Cardiac fibroblast (primary cell): Measurements from ENCODE around the gene EVA1C.

Source experiments
- DNase-seq, 2 donors: peaks; one replicate each; pipeline versions ENCODE4 v3.0.0 to v3.0.0-alpha.2; 2010; ENCODE audit warnings: low read depth in 2 of 2
- H3K4me3 ChIP-seq, 2 donors: replicated peaks in 1 of 2; 1 replicate in 1 of 2; 2 replicates in 1 of 2; pipeline ENCODE4 v1.5.1; 2011; ENCODE audit warnings: low read depth in 2 of 2, low read length in 2 of 2, mild to moderate bottlenecking in 2 of 2, moderate library complexity in 1 of 2
- TF ChIP-seq, protein P1 (sequence below): IDR thresholded peaks from one replicate; pipeline ENCODE4 v1.5.1; 2011; ENCODE audit warnings: low read depth, mild to moderate bottlenecking, low read length, inconsistent platforms

EVA1C gene

DNA sequence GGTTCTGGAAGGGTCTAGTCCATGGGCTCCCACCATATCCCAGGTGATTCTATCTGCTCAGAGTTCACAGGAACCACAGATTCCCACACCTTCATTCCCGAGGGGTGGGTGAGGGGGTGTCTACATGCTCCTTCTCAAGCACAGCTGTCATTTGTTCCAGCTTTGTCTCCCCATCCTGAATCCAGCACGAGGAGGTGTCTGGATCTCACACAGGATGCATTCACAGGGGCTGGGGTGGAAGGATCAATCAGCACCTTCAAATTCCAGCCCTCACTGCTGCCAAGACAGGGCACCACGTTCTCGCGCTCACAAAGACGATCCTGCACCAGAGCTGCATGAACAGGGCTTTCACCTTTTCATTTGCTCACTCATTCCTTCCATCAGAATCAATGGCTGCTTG is 120.1 kb downstream of the EVA1C start:
- H3K4me3 ChIP-seq = no peak overlapping the region
- TF ChIP-seq, protein P1, sequence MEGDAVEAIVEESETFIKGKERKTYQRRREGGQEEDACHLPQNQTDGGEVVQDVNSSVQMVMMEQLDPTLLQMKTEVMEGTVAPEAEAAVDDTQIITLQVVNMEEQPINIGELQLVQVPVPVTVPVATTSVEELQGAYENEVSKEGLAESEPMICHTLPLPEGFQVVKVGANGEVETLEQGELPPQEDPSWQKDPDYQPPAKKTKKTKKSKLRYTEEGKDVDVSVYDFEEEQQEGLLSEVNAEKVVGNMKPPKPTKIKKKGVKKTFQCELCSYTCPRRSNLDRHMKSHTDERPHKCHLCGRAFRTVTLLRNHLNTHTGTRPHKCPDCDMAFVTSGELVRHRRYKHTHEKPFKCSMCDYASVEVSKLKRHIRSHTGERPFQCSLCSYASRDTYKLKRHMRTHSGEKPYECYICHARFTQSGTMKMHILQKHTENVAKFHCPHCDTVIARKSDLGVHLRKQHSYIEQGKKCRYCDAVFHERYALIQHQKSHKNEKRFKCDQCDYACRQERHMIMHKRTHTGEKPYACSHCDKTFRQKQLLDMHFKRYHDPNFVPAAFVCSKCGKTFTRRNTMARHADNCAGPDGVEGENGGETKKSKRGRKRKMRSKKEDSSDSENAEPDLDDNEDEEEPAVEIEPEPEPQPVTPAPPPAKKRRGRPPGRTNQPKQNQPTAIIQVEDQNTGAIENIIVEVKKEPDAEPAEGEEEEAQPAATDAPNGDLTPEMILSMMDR = no peak
- DNase-seq = no peak

DNA sequence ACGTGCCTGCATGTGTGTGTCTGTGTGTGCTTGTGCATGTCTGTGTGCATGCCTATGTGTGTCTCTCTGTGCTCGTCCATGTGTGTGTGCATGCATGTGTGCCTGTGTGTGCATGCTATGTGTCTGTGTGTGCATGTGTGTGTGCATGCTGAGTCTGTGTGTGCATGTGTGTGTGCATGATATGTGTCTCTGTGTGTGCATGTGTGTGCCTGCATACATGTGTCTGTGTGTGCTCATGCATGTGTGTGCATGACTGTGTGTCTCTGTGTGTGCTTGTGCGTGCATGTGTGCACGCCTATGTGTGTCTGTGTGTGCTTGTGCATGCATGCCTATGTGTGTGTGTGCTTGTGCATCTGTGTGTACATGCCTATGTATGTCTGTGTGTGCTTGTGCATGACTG is 120.5 kb downstream of the EVA1C start:
- H3K4me3 ChIP-seq = no peak overlapping the region
- no peak for DNase-seq
- TF ChIP-seq, protein P1 = no peak

DNA sequence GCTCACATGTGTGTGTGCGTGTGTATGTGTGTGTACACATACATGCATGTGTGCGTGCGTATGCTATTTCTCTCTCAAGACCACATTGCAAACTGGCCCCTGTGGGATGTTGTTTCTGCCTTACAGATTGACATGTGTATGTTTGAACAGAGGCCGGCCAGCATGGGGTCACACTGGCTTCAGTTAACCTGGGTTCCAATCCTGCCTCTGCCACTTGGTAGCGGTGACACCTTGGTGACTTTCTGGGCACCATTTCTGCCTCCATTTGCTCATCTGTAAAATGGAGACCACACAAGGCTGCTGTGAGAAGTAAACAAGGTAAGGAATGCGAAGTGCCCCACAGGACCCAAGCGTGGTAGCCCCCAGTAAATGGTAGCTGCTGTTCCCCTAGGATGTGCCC is 121.1 kb downstream of the EVA1C start:
- DNase-seq = no peak
- TF ChIP-seq, protein P1 = no peak
- no peak overlapping the region for H3K4me3 ChIP-seq

- H3K4me3 ChIP-seq = no peak overlapping the region
- TF ChIP-seq, protein P1 = no peak
- DNase-seq = no peak
Measured at GRCh38 chr21:32534113-32534512, 121.6 kb downstream of the EVA1C start.

GRCh38 chr21:32535612-32536011 is 123.1 kb downstream of the EVA1C start:
- no peak for DNase-seq
- TF ChIP-seq, protein P1 = no peak
- H3K4me3 ChIP-seq = no peak overlapping the region

DNA sequence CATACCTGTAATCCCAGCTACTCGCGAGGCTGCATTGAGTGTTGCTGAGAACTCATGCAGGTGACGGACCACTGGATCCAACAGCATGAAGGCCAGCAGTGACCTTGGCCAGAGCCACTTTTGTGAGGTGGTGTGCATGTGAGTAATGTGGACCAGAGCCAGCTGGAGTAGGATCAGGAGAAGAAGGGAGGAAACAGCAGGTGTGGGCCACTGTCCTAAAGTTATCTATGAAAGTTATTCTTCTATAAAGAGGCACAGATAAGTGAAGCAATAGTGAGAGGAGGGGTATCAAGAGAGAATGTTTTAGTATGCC is 125.0 kb downstream of the EVA1C start:
- H3K4me3 ChIP-seq = no peak overlapping the region
- TF ChIP-seq, protein P1 = no peak
- no peak for DNase-seq

DNA sequence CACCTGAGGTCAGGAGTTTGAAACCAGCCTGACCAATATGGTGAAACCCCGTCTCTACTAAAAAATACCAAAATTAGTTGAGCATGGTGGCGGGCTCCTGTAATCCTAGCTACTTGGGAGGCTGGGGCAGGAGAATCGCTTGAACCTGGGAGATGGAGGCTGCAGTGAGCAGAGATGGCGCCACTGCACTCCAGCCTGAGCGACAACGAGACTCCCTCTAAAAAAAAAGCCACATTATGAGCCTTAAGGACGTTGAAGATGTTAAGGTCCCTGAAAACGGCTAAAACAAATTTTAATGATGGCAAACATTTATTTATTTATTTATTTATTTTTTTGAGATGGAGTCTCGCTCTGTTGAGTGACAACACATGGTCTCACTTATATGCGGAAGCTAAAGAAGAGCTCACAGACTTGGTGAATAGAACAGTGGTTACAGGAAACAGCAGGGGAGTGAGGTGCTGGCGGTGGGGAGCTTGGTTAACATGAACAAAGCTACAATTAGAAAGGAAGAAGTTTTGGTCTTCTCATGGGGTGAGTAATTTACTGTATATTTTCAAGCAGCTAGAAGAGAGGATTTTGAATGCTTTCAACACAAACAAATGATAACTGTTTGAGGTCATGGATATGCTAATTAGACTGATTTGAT is 125.8 kb downstream of the EVA1C start:
- TF ChIP-seq, protein P1 = no peak
- no peak for DNase-seq
- no peak overlapping the region for H3K4me3 ChIP-seq
